Calu3 (cell line): Measurements from ENCODE around the gene BTLA. TPM values are rescaled to one million over a fixed set of nuclear protein-coding genes. Genes with fewer than 3 reads are reported as not detected.
"Not testable (repeated sequence)": the region's sequence is repeated elsewhere in the genome, so short reads cannot be mapped to it uniquely, and the experiment has no call there.

Source experiments
- BruUV-seq: library from RNA; stranded (reverse); fragments of 400-500 nt; replicated peaks from 2 replicates; lab custom pipeline; 2021; lab: Mats Ljungman, UMichigan
- CTCF ChIA-PET: fragments of 300-600 bp; sonication (Branson Sonifier 250); formaldehyde crosslinking; loops from one replicate; lab custom pipeline; 2022; ENCODE audit warnings: antibody characterized with exemption; lab: Charles Lee
- DNase-seq: peaks from one replicate; pipeline ENCODE4 v3.0.0; 2022
- H3K27ac Mint-ChIP-seq: one replicate; pipeline ENCODE4 v1.8.0; 2022; ENCODE audit warnings: mixed read lengths; ENCODE audit not compliant: unreplicated experiment
- H3K27me3 Mint-ChIP-seq: one replicate; pipeline ENCODE4 v1.8.0; 2022; ENCODE audit warnings: mixed read lengths; ENCODE audit not compliant: unreplicated experiment
- H3K36me3 Mint-ChIP-seq: one replicate; pipeline ENCODE4 v1.8.0; 2022; ENCODE audit warnings: mild to moderate bottlenecking, moderate library complexity, mixed read lengths; ENCODE audit not compliant: insufficient read depth, unreplicated experiment
- H3K4me1 Mint-ChIP-seq: one replicate; pipeline ENCODE4 v1.8.0; 2022; ENCODE audit warnings: mild to moderate bottlenecking, low read depth, mixed read lengths; ENCODE audit not compliant: unreplicated experiment
- H3K4me3 Mint-ChIP-seq: one replicate; pipeline ENCODE4 v1.8.0; 2022; ENCODE audit warnings: mild to moderate bottlenecking, low read depth, moderate library complexity, mixed read lengths; ENCODE audit not compliant: unreplicated experiment
- H3K9me3 Mint-ChIP-seq: one replicate; pipeline ENCODE4 v1.8.0; 2022; ENCODE audit warnings: low read depth, mixed read lengths; ENCODE audit not compliant: unreplicated experiment
- intact Hi-C: fragments of 100-400 bp; cut with micrococcal nuclease; formaldehyde crosslinking; loops from one replicate; pipeline ENCODE4 v1.10.0; 2022; ENCODE audit not compliant: unreplicated experiment
- total RNA-seq: library from RNA; stranded (reverse); gene quantifications from 2 replicates; pipeline ENCODE4 v1.2.3, GENCODE V29; 2022
- TF ChIP-seq, protein P1 (sequence below): fragments of 200-600 bp; IDR thresholded peaks from one replicate; pipeline ENCODE4 v1.8.0; 2022; ENCODE audit warnings: antibody characterized with exemption; ENCODE audit not compliant: unreplicated experiment

The BTLA gene
- total RNA-seq, 1 experiment from 2014 or later = not detected

DNA sequence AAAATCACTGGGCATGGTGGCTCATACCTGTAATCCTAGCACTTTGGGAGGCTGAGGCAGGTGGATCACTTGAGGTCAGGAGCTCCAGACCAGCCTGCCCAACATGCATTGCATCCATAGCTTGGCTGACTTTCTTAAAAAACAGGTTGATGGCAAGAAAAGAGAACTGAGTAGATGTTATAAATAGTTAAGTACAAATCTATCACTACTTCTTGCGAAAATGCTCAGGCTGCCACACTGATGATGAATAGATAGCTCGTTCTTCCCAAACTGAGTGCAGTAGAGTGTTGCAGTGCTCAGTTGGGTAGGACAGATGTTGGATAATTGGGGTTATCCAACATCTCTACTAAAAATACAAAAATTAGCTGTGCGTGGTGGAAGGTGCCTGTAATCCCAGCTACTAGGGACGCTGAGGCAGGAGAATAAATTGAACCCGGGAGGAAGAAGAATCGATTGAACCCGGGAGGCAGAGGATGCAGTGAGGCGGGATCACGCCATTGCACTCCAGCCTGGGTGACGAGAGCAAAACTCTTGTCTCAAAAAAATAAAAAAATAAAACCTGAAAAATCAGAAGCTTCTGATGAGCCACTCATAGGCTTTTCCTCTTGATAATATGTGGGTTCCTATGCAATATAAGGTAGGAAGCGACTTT, 1.2 kb downstream of the BTLA start:
- TF ChIP-seq, protein P1, sequence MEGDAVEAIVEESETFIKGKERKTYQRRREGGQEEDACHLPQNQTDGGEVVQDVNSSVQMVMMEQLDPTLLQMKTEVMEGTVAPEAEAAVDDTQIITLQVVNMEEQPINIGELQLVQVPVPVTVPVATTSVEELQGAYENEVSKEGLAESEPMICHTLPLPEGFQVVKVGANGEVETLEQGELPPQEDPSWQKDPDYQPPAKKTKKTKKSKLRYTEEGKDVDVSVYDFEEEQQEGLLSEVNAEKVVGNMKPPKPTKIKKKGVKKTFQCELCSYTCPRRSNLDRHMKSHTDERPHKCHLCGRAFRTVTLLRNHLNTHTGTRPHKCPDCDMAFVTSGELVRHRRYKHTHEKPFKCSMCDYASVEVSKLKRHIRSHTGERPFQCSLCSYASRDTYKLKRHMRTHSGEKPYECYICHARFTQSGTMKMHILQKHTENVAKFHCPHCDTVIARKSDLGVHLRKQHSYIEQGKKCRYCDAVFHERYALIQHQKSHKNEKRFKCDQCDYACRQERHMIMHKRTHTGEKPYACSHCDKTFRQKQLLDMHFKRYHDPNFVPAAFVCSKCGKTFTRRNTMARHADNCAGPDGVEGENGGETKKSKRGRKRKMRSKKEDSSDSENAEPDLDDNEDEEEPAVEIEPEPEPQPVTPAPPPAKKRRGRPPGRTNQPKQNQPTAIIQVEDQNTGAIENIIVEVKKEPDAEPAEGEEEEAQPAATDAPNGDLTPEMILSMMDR = no peak
- no peaks in the 10 kb centered on the region for H3K4me1 Mint-ChIP-seq
- H3K27ac Mint-ChIP-seq = no peak overlapping the region
- CTCF ChIA-PET = no interaction called here
- no peaks in the 10 kb centered on the region for H3K27me3 Mint-ChIP-seq
- intact Hi-C loops = no loop called here
- no peak for DNase-seq
- no peak overlapping the region for H3K4me3 Mint-ChIP-seq
- H3K9me3 Mint-ChIP-seq = no peaks in the 10 kb centered on the region
- H3K36me3 Mint-ChIP-seq = no peaks in the 10 kb centered on the region
- no TSS peak for BruUV-seq

GRCh38 chr3:112496366-112497067, 2.8 kb downstream of the BTLA start:
- no TSS peak for BruUV-seq

DNA sequence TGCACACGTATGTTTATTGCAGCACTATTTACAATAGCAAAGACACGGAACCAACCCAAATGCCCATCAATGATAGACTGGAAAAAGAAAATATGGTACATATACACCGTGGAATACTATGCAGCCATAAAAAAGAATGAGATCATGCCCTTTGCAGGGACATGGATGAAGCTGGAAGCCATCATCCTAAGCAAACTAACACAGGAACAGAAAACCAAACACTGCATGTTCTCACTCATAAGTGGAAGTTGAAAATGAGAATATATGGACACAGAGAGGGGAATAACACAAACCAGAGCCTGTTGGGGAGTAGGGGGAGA, 4.9 kb downstream of the BTLA start:
- H3K27ac Mint-ChIP-seq, CTCF ChIA-PET, intact Hi-C loops, H3K9me3 Mint-ChIP-seq, BruUV-seq, H3K36me3 Mint-ChIP-seq, DNase-seq, H3K4me1 Mint-ChIP-seq, H3K4me3 Mint-ChIP-seq, H3K27me3 Mint-ChIP-seq: not testable (repeated sequence)

More at GRCh38 chr3:112496366-112497067, 2.8 kb downstream of the BTLA start:
- Mint-ChIP-seq H3K9me3 (no peaks in the 10 kb centered on the region), H3K4me1 (no peaks in the 10 kb centered on the region), H3K27ac (no peak overlapping the region), H3K27me3 (no peaks in the 10 kb centered on the region), H3K4me3 (no peak overlapping the region), H3K36me3 (no peaks in the 10 kb centered on the region)
- CTCF ChIA-PET = interaction anchor here (0.6 kb wide), 1 partner anchor 729 kb away, joined by 4 read pairs; no protein-coding TSS in a partner anchor
- TF ChIP-seq, protein P1 = no peak
- intact Hi-C loops = no loop called here
- no peak for DNase-seq

- no TSS peak for BruUV-seq
- Mint-ChIP-seq H3K9me3 (no peaks in the 10 kb centered on the region), H3K27me3 (no peaks in the 10 kb centered on the region), H3K4me3 (no peak overlapping the region), H3K27ac (no peak overlapping the region), H3K4me1 (no peaks in the 10 kb centered on the region), H3K36me3 (no peaks in the 10 kb centered on the region)
- TF ChIP-seq, protein P1 = no peak
- intact Hi-C loops = no loop called here
- CTCF ChIA-PET = no interaction called here
- DNase-seq = no peak
These were observed 7.1 kb downstream of the BTLA start for GRCh38 chr3:112492124-112492523.

DNA sequence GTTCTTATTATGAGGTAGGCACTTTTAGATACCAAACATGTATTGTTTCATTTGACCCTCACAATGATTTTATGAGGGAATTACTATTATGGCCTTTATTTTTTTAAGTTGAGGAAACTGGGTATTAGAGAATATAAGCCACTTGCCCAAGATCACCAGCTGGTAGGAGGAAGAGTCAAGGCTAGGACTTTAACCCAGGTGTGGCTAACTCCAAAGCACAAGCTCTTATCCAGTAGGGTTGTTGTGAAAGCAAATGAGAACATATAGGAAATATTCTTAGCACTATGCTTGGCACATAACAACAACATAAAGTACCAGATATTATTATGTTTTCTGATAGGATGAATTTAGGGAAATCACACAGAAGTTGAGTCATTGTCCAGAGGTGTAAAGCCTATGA, 7.9 kb downstream of the BTLA start:
- CTCF ChIA-PET = no interaction called here
- Mint-ChIP-seq H3K9me3 (no peaks in the 10 kb centered on the region), H3K4me3 (no peak overlapping the region), H3K36me3 (no peaks in the 10 kb centered on the region), H3K27me3 (no peaks in the 10 kb centered on the region), H3K4me1 (no peaks in the 10 kb centered on the region), H3K27ac (no peak overlapping the region)
- intact Hi-C loops = no loop called here
- TF ChIP-seq, protein P1 = no peak
- DNase-seq = no peak
- no TSS peak for BruUV-seq
